Measurements from ENCODE around the gene B4GALNT4. TPM values are rescaled to one million over a fixed set of nuclear protein-coding genes. Genes with fewer than 3 reads are reported as not detected.
A peak's percentile ranks its signal among the peaks of the same experiment; 100 is the strongest.
"Not testable (repeated sequence)": the region's sequence is repeated elsewhere in the genome, so short reads cannot be mapped to it uniquely, and the experiment has no call there.

B4GALNT4 gene
- total RNA-seq, 2 donors from 2014 or later, result 0.50 TPM; not detected in 1

DNA sequence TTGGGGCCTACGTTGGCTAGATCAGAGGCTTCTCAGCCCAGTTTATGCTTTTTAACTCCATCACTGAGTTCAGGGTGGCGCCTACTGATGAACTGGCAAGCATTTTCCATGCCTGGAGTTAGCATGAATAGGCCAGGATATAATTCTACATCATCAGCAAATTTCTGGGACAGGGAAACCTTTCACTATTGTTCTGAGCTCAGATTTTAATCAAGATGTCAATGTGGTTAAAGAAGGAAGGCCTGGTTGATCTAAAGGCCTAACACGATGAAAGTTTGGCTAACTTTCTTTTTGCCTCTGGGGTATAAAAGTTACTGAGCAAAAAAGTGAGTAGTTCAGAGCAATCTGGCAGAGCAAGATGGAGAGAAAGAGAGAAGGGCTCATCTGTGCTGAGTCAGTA is 27.0 kb upstream of the B4GALNT4 start:
- DNase-seq (ENCODE audit: low spot score), result no peak
- Mint-ChIP-seq H3K36me3 (no peaks in the 10 kb centered on the region), H3K9me3 (no peaks in the 10 kb centered on the region), H3K27me3 (no peaks in the 10 kb centered on the region), H3K27ac (peak overlapping the region in 1 of 2 donors; percentile 31), H3K4me1 (ENCODE audit: low read depth in 2 of 2) (peaks cover 14% of the 10 kb centered on the region in 2 donors), H3K4me3 (no peak overlapping the region)
- no peak for ATAC-seq

DNA sequence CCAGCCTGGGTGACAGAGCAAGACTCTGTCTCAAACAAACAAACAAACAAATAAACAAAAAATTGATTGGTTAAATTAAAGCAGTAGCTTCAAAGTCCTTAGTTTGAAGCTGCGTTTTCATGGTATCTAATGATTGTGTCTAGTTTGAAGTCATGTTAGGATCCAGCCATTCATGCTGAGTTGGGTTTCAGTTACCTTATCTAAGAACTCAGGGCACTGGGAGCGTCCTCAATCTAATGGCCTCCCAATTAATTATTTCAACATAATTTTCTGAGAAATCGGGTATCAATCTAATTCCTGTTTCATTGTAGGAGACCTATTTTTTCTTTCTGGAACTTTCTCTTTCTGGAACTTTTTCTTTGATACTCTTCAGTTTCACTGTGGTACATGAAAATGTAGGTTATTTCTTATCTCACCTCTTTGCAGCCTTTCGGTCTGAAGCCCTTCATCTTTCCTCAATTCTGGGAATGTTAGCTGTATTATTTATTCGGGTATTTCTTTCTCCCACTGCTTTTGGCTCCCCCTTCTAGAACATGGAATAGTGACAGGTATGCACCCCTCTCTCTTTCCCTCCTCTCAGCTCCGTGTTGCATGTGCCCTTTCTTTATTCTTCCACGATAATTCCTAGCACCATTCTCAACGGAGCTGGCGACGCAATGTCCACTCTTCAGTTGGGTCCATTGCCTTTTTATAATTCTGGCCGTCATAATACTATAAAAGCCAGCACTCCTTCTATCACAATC is 24.3 kb upstream of the B4GALNT4 start:
- ATAC-seq (no peak), DNase-seq (ENCODE audit: low spot score) (no peak)
- no peak overlapping the region for H3K27ac Mint-ChIP-seq
- no peak overlapping the region for H3K4me3 Mint-ChIP-seq
- H3K27me3 Mint-ChIP-seq, result no peaks in the 10 kb centered on the region
- no peaks in the 10 kb centered on the region for H3K36me3 Mint-ChIP-seq
- H3K9me3 Mint-ChIP-seq, result no peaks in the 10 kb centered on the region
- peaks cover 15 to 18% of the 10 kb centered on the region in 2 donors for H3K4me1 Mint-ChIP-seq (ENCODE audit: low read depth in 2 of 2)

DNA sequence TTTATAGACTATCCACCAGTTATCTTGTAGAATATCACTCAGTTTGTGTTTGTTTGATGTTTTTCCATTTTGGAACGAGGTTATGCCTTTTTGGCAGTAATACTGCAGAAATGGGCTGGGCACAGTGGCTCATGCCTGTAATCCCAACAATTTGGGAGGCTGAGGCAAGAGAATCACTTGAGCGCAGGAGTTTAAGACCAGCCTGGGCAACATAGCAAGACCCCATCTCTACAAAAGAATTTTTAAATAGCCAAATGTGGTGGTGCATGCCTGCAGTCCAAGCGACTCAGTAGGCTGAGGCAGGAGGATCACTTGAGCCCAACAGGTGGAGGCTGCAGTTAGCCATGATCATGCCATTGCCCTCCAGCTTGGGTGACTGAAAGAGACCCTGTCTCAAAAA is 22.8 kb upstream of the B4GALNT4 start:
- peaks cover 18 to 26% of the 10 kb centered on the region in 2 donors for H3K4me1 Mint-ChIP-seq (ENCODE audit: low read depth in 2 of 2)
- H3K4me3 Mint-ChIP-seq, result no peak overlapping the region
- H3K36me3 Mint-ChIP-seq, result no peaks in the 10 kb centered on the region
- ATAC-seq (no peak), DNase-seq (ENCODE audit: low spot score) (no peak)
- H3K9me3 Mint-ChIP-seq, result no peaks in the 10 kb centered on the region
- no peaks in the 10 kb centered on the region for H3K27me3 Mint-ChIP-seq
- H3K27ac Mint-ChIP-seq, result no peak overlapping the region

DNA sequence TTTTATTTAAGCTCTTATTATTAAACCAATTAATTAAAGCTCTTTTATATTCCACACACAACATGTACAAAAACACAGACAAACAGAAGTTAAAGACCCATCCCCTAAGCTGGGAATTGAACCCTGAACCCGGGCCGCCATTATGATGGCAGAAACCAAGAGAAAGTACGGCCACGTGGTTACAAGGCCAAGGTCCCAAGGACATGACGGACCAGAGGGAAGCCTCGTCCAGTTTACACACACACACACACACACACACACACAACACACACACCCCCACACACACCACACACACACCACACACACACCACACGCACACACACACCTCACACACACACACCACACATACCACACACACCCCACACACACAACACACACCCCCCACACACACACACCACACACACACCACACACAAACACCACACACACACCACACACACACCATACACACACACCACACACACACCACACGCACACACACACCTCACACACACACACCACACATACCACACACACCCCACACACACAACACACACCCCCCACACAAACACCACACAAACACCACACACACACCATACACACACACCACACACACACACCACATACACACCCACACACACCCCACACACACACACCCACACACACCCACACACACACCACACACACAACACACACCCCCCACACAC is 19.9 kb upstream of the B4GALNT4 start:
- ATAC-seq; H3K9me3 Mint-ChIP-seq; DNase-seq (ENCODE audit: low spot score); H3K36me3 Mint-ChIP-seq; H3K27me3 Mint-ChIP-seq; H3K4me3 Mint-ChIP-seq: not testable (repeated sequence)
- Mint-ChIP-seq H3K27ac (peak overlapping the region; percentile 47 to 72), H3K4me1 (ENCODE audit: low read depth in 2 of 2) (peaks cover 37 to 38% of the 10 kb centered on the region in 2 donors)

DNA sequence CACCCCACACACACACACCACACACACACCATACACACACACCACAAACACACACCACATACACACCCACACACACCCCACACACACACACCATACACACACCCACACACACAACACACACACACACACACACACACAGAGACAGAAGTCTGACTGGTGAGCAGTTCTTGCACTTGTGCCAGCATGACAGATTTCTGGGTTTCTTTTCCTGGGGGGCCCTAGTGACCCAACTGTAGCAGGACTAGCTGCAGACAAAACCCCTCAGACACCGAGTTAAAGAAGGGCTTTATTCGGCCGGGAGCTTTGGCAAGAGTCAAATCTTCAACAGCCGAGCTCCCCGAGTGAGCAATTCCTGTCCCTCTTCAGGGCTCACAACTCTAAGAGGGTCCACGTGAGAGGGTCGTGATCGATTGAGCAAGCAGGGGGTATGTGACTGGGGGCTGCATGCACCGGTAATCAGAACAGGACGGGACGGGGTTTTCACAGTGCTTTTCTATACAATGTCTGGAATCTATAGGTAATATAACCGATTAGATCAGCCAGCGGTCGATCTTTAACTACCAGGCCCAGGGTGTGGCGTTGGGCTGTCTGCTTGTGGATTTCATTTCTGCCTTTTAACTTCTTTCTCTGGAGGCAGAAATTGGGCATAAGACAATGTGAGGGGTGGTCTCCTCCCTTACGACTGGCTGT is 19.1 kb upstream of the B4GALNT4 start:
- not testable (repeated sequence) for DNase-seq (ENCODE audit: low spot score); H3K9me3 Mint-ChIP-seq; H3K27me3 Mint-ChIP-seq; H3K36me3 Mint-ChIP-seq
- Mint-ChIP-seq H3K4me1 (ENCODE audit: low read depth in 2 of 2) (peaks cover 37 to 38% of the 10 kb centered on the region in 2 donors), H3K4me3 (peak overlapping the region; percentile 71), H3K27ac (peak overlapping the region; percentile 47 to 72)
- ATAC-seq, result peak in 1 of 2 donors; percentile 48

DNA sequence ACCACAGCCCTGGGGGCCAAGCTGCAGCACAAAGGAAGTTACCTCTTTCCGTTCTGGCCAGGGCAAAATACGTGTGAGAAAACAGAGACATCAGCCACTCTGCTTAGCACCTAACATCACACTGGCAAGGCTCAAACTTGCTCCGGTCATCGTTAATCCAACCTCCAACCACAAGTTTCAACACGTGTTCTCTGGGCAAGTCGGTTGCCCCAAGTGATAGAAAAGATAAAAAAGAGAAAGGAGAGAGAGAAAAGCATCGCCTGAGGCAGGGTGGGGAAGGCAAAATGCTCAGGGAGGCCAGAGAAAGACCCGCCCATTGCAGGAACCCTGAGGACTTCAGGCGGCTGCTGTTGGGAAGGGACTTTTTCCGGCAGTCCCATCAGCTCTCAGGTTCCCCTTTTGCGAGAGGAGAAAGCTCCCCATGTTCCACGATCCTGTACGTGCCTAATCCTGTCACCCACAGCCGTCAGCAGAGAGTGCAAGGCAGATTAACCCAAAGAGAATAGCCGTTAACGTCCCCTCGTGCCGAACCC is 18.5 kb upstream of the B4GALNT4 start:
- Mint-ChIP-seq H3K27ac (peak overlapping the region; percentile 47 to 72), H3K4me1 (ENCODE audit: low read depth in 2 of 2) (peaks cover 37 to 38% of the 10 kb centered on the region in 2 donors), H3K36me3 (no peaks in the 10 kb centered on the region), H3K4me3 (peak overlapping the region; percentile 71), H3K27me3 (no peaks in the 10 kb centered on the region), H3K9me3 (no peaks in the 10 kb centered on the region)
- ATAC-seq (peak; percentile 85 to 90), DNase-seq (ENCODE audit: low spot score) (peak; percentile 76)

DNA sequence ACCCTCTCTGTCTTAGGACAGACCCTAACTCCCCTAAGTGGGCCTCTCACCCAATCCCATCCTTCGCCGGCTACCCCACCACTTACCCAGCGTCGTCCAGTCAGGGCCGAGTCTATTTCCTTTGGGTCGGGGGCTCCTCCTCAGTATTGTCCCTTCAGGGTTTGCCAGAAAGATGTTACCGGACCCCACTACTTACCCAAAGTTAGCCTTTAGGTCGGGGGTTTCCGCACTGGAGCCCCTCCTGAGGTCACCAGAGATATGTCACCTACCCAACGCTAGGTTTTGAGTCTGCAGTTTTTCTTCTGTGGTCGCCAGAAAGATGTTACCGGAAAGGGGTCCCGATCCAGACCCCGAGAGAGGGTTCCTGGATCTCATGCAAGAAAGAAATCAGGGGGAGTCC is 17.9 kb upstream of the B4GALNT4 start:
- DNase-seq (ENCODE audit: low spot score) (no peak), ATAC-seq (no peak)
- H3K27ac Mint-ChIP-seq, result peak overlapping the region; percentile 47 to 72
- H3K4me3 Mint-ChIP-seq, result peak overlapping the region; percentile 71
- no peaks in the 10 kb centered on the region for H3K27me3 Mint-ChIP-seq
- H3K9me3 Mint-ChIP-seq, result no peaks in the 10 kb centered on the region
- H3K36me3 Mint-ChIP-seq, result no peaks in the 10 kb centered on the region
- peaks cover 37 to 38% of the 10 kb centered on the region in 2 donors for H3K4me1 Mint-ChIP-seq (ENCODE audit: low read depth in 2 of 2)

DNA sequence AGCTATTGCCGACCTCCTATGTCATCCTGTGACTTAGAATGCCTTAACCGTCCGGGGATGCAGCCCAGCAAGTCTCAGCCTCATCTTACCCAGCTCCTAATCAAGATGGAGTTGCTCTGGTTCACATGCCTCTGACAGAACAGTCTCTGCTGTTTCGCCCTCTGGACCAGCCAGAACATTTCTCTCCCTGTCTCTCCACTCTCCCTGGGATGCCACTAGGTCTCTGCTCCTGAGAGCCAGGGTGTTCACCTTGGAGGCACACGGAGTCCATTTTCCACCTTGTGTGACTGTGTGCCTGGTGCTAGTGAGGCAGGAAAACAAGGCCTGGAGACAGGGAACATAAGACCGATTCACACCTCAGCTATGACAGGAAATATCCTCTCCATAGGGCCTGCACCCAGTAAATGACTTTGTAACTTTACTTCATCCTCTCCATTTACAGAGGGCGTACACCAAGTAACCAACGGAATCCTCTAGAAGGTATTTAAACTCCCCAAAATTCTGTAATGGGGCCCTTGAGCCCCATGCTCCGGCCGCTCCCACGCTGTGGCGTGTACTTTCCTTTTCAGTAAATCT is 16.8 kb upstream of the B4GALNT4 start:
- ATAC-seq (no peak), DNase-seq (ENCODE audit: low spot score) (no peak)
- Mint-ChIP-seq H3K9me3 (no peaks in the 10 kb centered on the region), H3K27me3 (no peaks in the 10 kb centered on the region), H3K4me3 (peak overlapping the region; percentile 5), H3K4me1 (ENCODE audit: low read depth in 2 of 2) (peaks cover 37 to 38% of the 10 kb centered on the region in 2 donors), H3K36me3 (no peaks in the 10 kb centered on the region), H3K27ac (peak overlapping the region in 1 of 2 donors; percentile 40)

DNA sequence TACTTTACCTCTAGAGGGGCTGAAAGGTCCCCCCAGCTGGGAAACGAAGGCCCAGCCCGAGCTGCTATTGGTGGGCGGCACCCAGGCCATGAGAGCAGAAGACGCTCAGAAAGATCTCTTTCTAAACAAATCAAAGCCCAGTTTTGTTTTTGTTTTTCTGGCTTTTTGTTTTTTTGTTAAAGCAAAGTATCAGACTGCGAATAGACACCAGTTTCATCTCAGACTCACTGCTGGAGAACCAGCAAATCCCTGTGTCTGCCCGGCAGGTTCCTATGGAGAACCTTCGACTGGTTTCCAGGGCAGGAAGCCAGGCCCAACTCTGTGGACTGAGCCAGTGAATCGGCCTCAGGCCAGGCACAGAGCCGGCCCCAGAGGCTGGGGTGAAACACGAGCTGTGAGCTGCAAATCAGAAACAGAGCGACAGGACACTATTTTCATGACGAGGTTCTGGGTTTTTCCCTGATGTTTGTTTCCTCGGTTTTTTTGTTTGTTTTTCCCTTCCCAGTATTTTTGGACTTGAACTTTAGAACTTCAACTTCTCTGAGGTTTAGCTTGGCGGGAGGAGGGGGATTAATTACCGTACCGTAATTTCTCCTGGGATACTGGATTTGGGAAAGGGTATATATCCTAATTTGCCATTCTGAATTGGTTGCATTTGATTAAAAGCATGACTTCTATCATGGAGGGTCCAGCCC is 16.0 kb upstream of the B4GALNT4 start:
- DNase-seq (ENCODE audit: low spot score), result no peak
- Mint-ChIP-seq H3K27ac (peak overlapping the region in 1 of 2 donors; percentile 40), H3K9me3 (no peaks in the 10 kb centered on the region), H3K27me3 (no peaks in the 10 kb centered on the region), H3K4me3 (peak overlapping the region; percentile 35), H3K4me1 (ENCODE audit: low read depth in 2 of 2) (peaks cover 37 to 38% of the 10 kb centered on the region in 2 donors), H3K36me3 (no peaks in the 10 kb centered on the region)
- no peak for ATAC-seq

DNA sequence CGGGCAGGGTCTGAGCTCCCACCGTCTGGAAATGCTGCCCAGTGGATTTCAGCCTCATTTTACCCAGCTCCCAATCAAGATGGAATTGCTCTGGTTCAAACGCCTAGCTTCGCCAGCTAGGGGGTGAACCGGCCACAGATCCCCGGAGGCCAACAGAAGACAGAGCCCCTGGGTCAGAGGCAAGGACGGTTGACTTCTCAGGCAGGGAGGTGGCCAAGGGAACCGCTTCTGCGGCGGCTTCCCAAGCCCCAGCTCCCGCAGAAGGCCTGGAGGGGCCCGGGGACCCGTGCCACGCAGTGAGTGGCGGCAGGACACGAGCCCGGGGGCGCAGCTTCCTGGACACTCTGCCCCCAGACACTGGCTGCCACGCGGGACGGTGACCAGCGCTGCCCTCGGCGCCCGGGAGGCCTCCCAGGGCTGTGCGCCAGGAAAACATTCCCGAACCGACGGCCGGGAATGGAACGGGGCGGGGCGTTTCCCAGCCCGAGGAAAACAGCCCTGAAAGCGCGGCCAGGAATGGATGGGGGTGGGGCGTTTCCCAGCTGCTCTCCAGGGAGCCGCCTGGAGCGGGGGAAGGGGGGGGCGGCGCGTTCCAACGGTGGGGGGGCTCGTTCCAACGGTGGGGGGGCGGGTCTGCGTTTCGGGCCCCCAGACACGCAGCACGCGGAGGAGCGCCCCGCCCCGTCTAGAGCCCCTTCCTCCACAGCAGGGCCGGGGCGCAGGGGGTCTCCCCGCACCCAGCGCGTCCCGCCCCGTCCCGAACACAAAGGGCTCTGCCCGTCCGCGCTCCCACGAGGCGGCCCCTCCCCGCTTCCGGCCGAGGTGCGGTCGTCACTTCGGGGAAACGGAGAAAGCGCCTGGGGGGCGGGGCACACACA is 13.5 kb upstream of the B4GALNT4 start:
- Mint-ChIP-seq H3K4me1 (ENCODE audit: low read depth in 2 of 2) (peaks cover 35% of the 10 kb centered on the region in 2 donors), H3K9me3 (no peaks in the 10 kb centered on the region), H3K4me3 (peak overlapping the region; percentile 58), H3K36me3 (no peaks in the 10 kb centered on the region), H3K27me3 (no peaks in the 10 kb centered on the region), H3K27ac (peak overlapping the region in 1 of 2 donors; percentile 26)
- ATAC-seq (peak; percentile 61 to 82), DNase-seq (ENCODE audit: low spot score) (peak; percentile 83)

DNA sequence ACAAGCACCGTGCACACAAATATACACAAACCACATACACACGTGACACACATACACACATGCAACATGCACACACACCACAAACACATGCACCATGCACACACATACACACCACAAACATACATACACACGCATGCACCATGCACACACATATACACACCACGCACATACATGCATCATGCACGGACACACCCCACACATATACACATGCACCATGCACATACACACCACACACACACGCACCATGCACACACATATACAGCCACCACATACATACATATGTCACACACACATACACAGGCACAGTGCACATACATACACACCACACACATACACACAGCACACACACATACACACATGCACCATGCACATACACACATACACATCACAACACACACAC is 12.7 kb upstream of the B4GALNT4 start:
- Mint-ChIP-seq H3K36me3 (no peaks in the 10 kb centered on the region), H3K4me3 (no peak overlapping the region), H3K9me3 (no peaks in the 10 kb centered on the region), H3K27ac (no peak overlapping the region), H3K4me1 (ENCODE audit: low read depth in 2 of 2) (peaks cover 27 to 34% of the 10 kb centered on the region in 2 donors), H3K27me3 (no peaks in the 10 kb centered on the region)
- DNase-seq (ENCODE audit: low spot score) (no peak), ATAC-seq (no peak)

DNA sequence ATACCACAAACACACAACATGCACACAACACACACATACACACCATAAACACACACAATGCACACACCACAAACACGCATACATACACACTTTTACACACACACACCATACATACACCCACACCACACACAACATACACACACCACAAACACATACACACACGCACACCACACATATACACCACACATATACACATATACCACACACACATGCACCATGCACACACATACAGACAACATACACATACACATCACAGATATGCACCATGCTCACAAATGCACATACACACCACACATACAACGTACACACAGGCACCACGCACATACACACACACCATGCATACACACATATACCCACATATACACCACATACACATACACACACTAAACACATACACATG is 11.7 kb upstream of the B4GALNT4 start:
- H3K9me3 Mint-ChIP-seq, result no peaks in the 10 kb centered on the region
- no peaks in the 10 kb centered on the region for H3K27me3 Mint-ChIP-seq
- no peak overlapping the region for H3K4me3 Mint-ChIP-seq
- ATAC-seq (no peak), DNase-seq (ENCODE audit: low spot score) (no peak)
- H3K36me3 Mint-ChIP-seq, result no peaks in the 10 kb centered on the region
- peaks cover 23 to 27% of the 10 kb centered on the region in 2 donors for H3K4me1 Mint-ChIP-seq (ENCODE audit: low read depth in 2 of 2)
- no peak overlapping the region for H3K27ac Mint-ChIP-seq
